Vagina (tissue), 2 donors: Measurements from ENCODE around the gene AK9.

Experiments used
- CTCF ChIP-seq, 3 experiments: fragments of 450-650 bp in 2 of 3; fragments of 200-600 bp in 1 of 3; sonication (generic) in 1 of 3; IDR thresholded peaks; one replicate each; pipeline ENCODE4 v1.5.1; 2017 to 2019; ENCODE audit warnings: antibody characterized with exemption in 3 of 3, mild to moderate bottlenecking in 2 of 3, moderate library complexity in 2 of 3
- POLR2A ChIP-seq, 2 donors: fragments of 450-650 bp; IDR thresholded peaks; one replicate each; pipeline ENCODE4 v1.6.1; 2017; ENCODE audit warnings: antibody characterized with exemption in 2 of 2, mild to moderate bottlenecking in 2 of 2, moderate library complexity in 2 of 2

GRCh38 chr6:109714166-109714565 lies 23.2 kb upstream of the AK9 start:
- TF ChIP-seq CTCF (IDR thresholded peaks at IDR 0.05) (no peak), POLR2A (IDR thresholded peaks at IDR 0.05) (no peak)
